ENCODE measurements around the gene SAG.

DNA sequence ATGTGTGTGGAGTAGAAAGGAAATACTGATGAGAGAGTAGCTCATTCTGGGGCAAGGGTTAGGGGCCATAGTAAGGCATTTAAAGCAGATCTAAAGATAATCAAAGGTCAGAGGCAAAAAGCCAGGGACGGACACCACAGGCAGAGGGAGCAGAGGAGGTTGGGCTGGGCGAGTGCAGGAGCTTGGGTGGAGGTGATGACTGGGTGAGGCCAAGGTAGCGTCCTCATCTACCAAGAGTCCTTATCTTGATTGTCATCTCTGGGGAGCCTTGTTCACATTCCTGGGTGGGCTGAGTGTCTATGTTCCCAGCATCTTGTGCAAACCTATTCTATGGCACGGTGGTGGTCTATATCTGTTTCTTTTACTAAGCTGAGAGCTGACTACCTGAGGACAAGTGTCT lies 26.1 kb upstream of the SAG start:
- TF ChIP-seq, protein P1, sequence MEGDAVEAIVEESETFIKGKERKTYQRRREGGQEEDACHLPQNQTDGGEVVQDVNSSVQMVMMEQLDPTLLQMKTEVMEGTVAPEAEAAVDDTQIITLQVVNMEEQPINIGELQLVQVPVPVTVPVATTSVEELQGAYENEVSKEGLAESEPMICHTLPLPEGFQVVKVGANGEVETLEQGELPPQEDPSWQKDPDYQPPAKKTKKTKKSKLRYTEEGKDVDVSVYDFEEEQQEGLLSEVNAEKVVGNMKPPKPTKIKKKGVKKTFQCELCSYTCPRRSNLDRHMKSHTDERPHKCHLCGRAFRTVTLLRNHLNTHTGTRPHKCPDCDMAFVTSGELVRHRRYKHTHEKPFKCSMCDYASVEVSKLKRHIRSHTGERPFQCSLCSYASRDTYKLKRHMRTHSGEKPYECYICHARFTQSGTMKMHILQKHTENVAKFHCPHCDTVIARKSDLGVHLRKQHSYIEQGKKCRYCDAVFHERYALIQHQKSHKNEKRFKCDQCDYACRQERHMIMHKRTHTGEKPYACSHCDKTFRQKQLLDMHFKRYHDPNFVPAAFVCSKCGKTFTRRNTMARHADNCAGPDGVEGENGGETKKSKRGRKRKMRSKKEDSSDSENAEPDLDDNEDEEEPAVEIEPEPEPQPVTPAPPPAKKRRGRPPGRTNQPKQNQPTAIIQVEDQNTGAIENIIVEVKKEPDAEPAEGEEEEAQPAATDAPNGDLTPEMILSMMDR (IDR thresholded peaks at IDR 0.05; ENCODE audit: low read depth, low read length, missing input control): no peak
- TF ChIP-seq, protein P2, sequence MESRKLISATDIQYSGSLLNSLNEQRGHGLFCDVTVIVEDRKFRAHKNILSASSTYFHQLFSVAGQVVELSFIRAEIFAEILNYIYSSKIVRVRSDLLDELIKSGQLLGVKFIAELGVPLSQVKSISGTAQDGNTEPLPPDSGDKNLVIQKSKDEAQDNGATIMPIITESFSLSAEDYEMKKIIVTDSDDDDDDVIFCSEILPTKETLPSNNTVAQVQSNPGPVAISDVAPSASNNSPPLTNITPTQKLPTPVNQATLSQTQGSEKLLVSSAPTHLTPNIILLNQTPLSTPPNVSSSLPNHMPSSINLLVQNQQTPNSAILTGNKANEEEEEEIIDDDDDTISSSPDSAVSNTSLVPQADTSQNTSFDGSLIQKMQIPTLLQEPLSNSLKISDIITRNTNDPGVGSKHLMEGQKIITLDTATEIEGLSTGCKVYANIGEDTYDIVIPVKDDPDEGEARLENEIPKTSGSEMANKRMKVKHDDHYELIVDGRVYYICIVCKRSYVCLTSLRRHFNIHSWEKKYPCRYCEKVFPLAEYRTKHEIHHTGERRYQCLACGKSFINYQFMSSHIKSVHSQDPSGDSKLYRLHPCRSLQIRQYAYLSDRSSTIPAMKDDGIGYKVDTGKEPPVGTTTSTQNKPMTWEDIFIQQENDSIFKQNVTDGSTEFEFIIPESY (IDR thresholded peaks at IDR 0.05): no peak
- TF ChIP-seq FOXA1 (IDR thresholded peaks at IDR 0.05) (no peak), YY1 (IDR thresholded peaks at IDR 0.05) (no peak), JUND (IDR thresholded peaks at IDR 0.05) (no peak), EGR1 (IDR thresholded peaks at IDR 0.05; ENCODE audit: low read depth in 2 of 2) (no peak), SP1 (IDR thresholded peaks at IDR 0.05) (no peak), FOXA2 (IDR thresholded peaks at IDR 0.05) (no peak), RAD21 (IDR thresholded peaks at IDR 0.05) (no peak), GABPA (IDR thresholded peaks at IDR 0.05 in 1 of 2, conservative IDR thresholded peaks at IDR 0.05 in 1 of 2) (no peak), HNF4G (IDR thresholded peaks at IDR 0.05) (no peak)
- TF ChIP-seq, protein P3, sequence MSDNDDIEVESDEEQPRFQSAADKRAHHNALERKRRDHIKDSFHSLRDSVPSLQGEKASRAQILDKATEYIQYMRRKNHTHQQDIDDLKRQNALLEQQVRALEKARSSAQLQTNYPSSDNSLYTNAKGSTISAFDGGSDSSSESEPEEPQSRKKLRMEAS (IDR thresholded peaks at IDR 0.05): no peak
- TF ChIP-seq, protein P4, sequence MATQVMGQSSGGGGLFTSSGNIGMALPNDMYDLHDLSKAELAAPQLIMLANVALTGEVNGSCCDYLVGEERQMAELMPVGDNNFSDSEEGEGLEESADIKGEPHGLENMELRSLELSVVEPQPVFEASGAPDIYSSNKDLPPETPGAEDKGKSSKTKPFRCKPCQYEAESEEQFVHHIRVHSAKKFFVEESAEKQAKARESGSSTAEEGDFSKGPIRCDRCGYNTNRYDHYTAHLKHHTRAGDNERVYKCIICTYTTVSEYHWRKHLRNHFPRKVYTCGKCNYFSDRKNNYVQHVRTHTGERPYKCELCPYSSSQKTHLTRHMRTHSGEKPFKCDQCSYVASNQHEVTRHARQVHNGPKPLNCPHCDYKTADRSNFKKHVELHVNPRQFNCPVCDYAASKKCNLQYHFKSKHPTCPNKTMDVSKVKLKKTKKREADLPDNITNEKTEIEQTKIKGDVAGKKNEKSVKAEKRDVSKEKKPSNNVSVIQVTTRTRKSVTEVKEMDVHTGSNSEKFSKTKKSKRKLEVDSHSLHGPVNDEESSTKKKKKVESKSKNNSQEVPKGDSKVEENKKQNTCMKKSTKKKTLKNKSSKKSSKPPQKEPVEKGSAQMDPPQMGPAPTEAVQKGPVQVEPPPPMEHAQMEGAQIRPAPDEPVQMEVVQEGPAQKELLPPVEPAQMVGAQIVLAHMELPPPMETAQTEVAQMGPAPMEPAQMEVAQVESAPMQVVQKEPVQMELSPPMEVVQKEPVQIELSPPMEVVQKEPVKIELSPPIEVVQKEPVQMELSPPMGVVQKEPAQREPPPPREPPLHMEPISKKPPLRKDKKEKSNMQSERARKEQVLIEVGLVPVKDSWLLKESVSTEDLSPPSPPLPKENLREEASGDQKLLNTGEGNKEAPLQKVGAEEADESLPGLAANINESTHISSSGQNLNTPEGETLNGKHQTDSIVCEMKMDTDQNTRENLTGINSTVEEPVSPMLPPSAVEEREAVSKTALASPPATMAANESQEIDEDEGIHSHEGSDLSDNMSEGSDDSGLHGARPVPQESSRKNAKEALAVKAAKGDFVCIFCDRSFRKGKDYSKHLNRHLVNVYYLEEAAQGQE (IDR thresholded peaks at IDR 0.05): no peak
- TF ChIP-seq, protein P5, sequence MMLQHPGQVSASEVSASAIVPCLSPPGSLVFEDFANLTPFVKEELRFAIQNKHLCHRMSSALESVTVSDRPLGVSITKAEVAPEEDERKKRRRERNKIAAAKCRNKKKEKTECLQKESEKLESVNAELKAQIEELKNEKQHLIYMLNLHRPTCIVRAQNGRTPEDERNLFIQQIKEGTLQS (IDR thresholded peaks at IDR 0.05): no peak

All from liver (tissue), 3 donors.